Neural progenitor cell (in vitro differentiated cells): ENCODE measurements around the gene SPTBN2. TPM values are rescaled to one million over a fixed set of nuclear protein-coding genes. Genes with fewer than 3 reads are reported as not detected.
A peak's percentile ranks its signal among the peaks of the same experiment; 100 is the strongest.

Experiments used
- DNase-seq: peaks from one replicate; pipeline ENCODE4 v3.0.0-alpha.2; 2016; ENCODE audit warnings: low spot score
- H2AFZ ChIP-seq: fragments of 200-600 bp; sonication (generic); replicated peaks from 2 replicates; pipeline ENCODE4 v1.6.1; 2016; ENCODE audit warnings: antibody characterized with exemption
- H3F3A ChIP-seq: fragments of 200-600 bp; sonication (generic); 2 replicates; pipeline ENCODE4 v1.6.1; 2016; ENCODE audit warnings: antibody characterized with exemption, low read depth
- H3K27ac ChIP-seq: fragments of 200-600 bp; sonication (generic); 2 replicates; pipeline ENCODE4 v1.5.1; 2016; ENCODE audit warnings: mild to moderate bottlenecking
- H3K27me3 ChIP-seq: fragments of 200-600 bp; sonication (generic); 2 replicates; pipeline ENCODE4 v1.6.1; 2016; ENCODE audit warnings: mild to moderate bottlenecking, moderate library complexity
- H3K36me3 ChIP-seq: fragments of 200-600 bp; sonication (generic); 2 replicates; pipeline ENCODE4 v1.5.1; 2016
- H3K4me1 ChIP-seq: fragments of 200-600 bp; sonication (generic); 2 replicates; pipeline ENCODE4 v1.6.1; 2016; ENCODE audit warnings: mixed run types
- H3K4me2 ChIP-seq: fragments of 200-600 bp; sonication (generic); 2 replicates; pipeline ENCODE4 v1.6.1; 2016
- H3K4me3 ChIP-seq: fragments of 200-600 bp; sonication (generic); 2 replicates; pipeline ENCODE4 v1.5.1; 2016
- H3K79me2 ChIP-seq: fragments of 200-600 bp; sonication (generic); 2 replicates; pipeline ENCODE4 v1.6.1; 2016; ENCODE audit warnings: low read depth
- H3K9ac ChIP-seq: fragments of 200-600 bp; sonication (generic); 2 replicates; pipeline ENCODE4 v1.6.1; 2016
- H3K9me3 ChIP-seq: fragments of 200-600 bp; sonication (generic); 2 replicates; pipeline ENCODE4 v1.5.1; 2016; ENCODE audit warnings: low read depth
- H4K20me1 ChIP-seq: fragments of 200-600 bp; sonication (generic); 2 replicates; pipeline ENCODE4 v1.6.1; 2016; ENCODE audit warnings: low read depth
- H3K27ac Mint-ChIP-seq: 3 replicates; pipeline ENCODE4 v1.8.0; 2021; ENCODE audit warnings: mixed read lengths
- H3K27me3 Mint-ChIP-seq: 2 replicates; pipeline ENCODE4 v1.8.0; 2022; ENCODE audit warnings: low read depth, mild to moderate bottlenecking, inconsistent platforms, moderate library complexity, mixed read lengths; ENCODE audit not compliant: insufficient read depth
- H3K36me3 Mint-ChIP-seq: 3 replicates; pipeline ENCODE4 v1.8.0; 2021; ENCODE audit warnings: mixed read lengths
- H3K4me1 Mint-ChIP-seq: 3 replicates; pipeline ENCODE4 v1.8.0; 2021; ENCODE audit warnings: mixed read lengths
- H3K4me3 Mint-ChIP-seq: 3 replicates; pipeline ENCODE4 v1.8.0; 2021; ENCODE audit warnings: mild to moderate bottlenecking, moderate library complexity, mixed read lengths
- H3K9me3 Mint-ChIP-seq: 3 replicates; pipeline ENCODE4 v1.8.0; 2020; ENCODE audit warnings: mixed read lengths
- EZH2 ChIP-seq: fragments of 200-600 bp; sonication (generic); IDR thresholded peaks from 2 replicates; pipeline ENCODE4 v1.6.1; 2017; ENCODE audit warnings: antibody characterized with exemption, mild to moderate bottlenecking, moderate library complexity
- EZH2phosphoT487 ChIP-seq: fragments of 200-600 bp; sonication (generic); IDR thresholded peaks from 2 replicates; pipeline ENCODE4 v1.6.1; 2017; ENCODE audit warnings: antibody characterized with exemption
- total RNA-seq: library from RNA; depleted of rRNA; stranded (reverse); fragments of >200 nt; gene quantifications from 2 replicates; pipeline ENCODE4 v1.2.3, GENCODE V29; 2015; ENCODE audit warnings: low replicate concordance
- TF ChIP-seq, protein P1 (sequence below): fragments of 200-600 bp; sonication (generic); IDR thresholded peaks from 2 replicates; pipeline ENCODE4 v1.5.1; 2017; ENCODE audit warnings: antibody characterized with exemption, mild to moderate bottlenecking

SPTBN2 gene
- total RNA-seq, 1 donor from 2014 or later: 14.5 TPM

DNA sequence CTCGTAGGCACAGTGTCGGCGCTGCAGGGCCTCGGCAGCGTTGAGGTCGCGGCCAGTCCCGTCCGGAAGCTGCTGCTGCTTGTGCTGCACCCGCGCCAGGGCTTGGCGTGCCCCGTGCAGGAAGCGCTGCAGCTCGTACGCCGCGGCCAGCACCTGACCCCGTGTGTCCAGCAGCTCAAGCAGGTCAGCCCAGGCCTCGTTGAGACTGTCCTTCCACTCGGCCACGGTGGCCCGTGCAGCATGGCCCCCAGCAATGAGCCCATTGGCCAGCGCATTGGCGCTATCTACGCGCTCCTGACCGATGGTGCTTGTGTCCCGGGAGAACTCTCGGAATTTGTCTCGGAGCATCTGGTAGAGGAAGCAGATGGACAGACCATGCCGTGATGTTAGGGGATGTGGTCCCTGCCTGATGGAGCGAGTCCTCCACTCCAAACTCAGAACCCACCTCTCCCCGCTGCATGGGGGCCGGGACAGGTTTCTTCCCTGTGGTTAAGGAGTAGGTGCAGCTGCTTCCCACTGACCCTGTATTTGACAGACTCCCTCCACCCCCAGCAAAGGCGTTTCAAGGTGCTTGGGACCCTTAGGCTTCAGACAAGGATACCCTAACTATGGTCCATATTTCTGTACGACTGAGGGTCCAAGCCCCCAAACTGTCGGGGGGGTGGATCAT is 37.6 kb downstream of the SPTBN2 start:
- no peaks in the 10 kb centered on the region for H3K79me2 ChIP-seq
- H3F3A ChIP-seq: peaks cover 6% of the 10 kb centered on the region
- no peaks in the 10 kb centered on the region for H3K9me3 ChIP-seq
- no peaks in the 10 kb centered on the region for H4K20me1 ChIP-seq
- no peaks in the 10 kb centered on the region for H3K36me3 ChIP-seq
- DNase-seq: no peak
- Mint-ChIP-seq H3K9me3 (no peaks in the 10 kb centered on the region), H3K4me1 (peaks cover 3% of the 10 kb centered on the region), H3K27ac (no peak overlapping the region), H3K36me3 (peaks cover 6% of the 10 kb centered on the region), H3K4me3 (peak overlapping the region; percentile 41), H3K27me3 (peaks cover 12% of the 10 kb centered on the region)
- H3K27me3 ChIP-seq: no peaks in the 10 kb centered on the region
- TF ChIP-seq, protein P1, sequence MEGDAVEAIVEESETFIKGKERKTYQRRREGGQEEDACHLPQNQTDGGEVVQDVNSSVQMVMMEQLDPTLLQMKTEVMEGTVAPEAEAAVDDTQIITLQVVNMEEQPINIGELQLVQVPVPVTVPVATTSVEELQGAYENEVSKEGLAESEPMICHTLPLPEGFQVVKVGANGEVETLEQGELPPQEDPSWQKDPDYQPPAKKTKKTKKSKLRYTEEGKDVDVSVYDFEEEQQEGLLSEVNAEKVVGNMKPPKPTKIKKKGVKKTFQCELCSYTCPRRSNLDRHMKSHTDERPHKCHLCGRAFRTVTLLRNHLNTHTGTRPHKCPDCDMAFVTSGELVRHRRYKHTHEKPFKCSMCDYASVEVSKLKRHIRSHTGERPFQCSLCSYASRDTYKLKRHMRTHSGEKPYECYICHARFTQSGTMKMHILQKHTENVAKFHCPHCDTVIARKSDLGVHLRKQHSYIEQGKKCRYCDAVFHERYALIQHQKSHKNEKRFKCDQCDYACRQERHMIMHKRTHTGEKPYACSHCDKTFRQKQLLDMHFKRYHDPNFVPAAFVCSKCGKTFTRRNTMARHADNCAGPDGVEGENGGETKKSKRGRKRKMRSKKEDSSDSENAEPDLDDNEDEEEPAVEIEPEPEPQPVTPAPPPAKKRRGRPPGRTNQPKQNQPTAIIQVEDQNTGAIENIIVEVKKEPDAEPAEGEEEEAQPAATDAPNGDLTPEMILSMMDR: no peak
- TF ChIP-seq EZH2 (no peak), EZH2phosphoT487 (no peak)
- H3K4me2 ChIP-seq: no peak overlapping the region
- no peak overlapping the region for H3K9ac ChIP-seq
- H3K4me1 ChIP-seq: no peaks in the 10 kb centered on the region
- no peak overlapping the region for H3K4me3 ChIP-seq
- no peak overlapping the region for H3K27ac ChIP-seq
- no peak overlapping the region for H2AFZ ChIP-seq

DNA sequence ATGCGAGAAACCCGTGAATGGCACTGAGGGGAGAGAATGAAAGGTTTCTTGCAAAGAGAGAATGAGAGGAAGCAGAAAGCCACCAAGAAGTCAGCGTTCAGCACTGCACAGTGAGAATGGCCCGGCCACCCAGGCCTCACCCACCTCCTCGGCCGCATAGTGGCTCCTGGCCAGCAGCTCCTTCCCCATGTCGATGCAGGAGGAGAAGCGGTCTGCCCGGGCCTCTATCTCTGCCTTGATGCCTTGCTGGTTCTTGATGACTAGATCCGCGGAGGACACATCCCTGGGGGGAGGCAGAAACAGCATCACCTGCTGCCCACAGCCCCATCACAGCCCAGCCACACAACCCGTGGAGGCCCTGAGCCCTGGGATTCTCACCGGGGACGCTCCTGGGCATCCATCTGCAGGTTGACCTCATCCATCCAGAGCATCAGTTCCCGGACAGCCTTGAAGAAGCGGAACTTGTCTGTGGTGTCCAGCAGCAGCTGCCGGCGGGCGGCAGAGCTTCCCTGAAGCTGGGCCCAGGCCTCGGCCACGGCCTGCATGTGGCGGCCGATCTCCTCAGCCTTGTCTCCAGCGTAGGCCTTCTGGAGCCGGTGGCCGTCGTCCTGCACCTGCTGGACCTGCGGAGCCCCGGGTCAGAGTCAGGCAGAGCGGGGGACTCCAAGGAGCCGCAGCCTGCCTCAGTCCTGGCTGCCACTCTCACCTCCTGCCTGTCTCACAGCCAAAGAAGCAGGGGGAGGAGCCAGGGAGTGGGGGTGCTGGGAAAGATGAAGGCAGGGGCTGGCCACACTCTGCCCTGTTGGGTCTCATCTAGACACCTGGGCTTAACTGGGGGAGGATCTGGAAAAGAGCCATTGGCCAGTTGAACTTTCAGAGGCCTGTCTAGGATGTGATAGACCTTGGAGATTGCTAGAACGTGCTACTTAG is 39.1 kb downstream of the SPTBN2 start:
- DNase-seq: no peak
- no peak overlapping the region for H3K4me3 ChIP-seq
- peaks cover under 1% of the 10 kb centered on the region for H3F3A ChIP-seq
- no peak overlapping the region for H3K27ac ChIP-seq
- Mint-ChIP-seq H3K36me3 (peaks cover 9% of the 10 kb centered on the region), H3K4me1 (no peaks in the 10 kb centered on the region), H3K27me3 (peaks cover 14% of the 10 kb centered on the region), H3K27ac (no peak overlapping the region), H3K4me3 (no peak overlapping the region), H3K9me3 (no peaks in the 10 kb centered on the region)
- no peaks in the 10 kb centered on the region for H3K79me2 ChIP-seq
- H3K27me3 ChIP-seq: no peaks in the 10 kb centered on the region
- H3K36me3 ChIP-seq: no peaks in the 10 kb centered on the region
- H2AFZ ChIP-seq: no peak overlapping the region
- H3K9me3 ChIP-seq: no peaks in the 10 kb centered on the region
- no peak overlapping the region for H3K4me2 ChIP-seq
- H4K20me1 ChIP-seq: no peaks in the 10 kb centered on the region
- H3K9ac ChIP-seq: no peak overlapping the region
- TF ChIP-seq EZH2: no peak
- TF ChIP-seq, protein P1: no peak
- no peak for TF ChIP-seq EZH2phosphoT487
- no peaks in the 10 kb centered on the region for H3K4me1 ChIP-seq

DNA sequence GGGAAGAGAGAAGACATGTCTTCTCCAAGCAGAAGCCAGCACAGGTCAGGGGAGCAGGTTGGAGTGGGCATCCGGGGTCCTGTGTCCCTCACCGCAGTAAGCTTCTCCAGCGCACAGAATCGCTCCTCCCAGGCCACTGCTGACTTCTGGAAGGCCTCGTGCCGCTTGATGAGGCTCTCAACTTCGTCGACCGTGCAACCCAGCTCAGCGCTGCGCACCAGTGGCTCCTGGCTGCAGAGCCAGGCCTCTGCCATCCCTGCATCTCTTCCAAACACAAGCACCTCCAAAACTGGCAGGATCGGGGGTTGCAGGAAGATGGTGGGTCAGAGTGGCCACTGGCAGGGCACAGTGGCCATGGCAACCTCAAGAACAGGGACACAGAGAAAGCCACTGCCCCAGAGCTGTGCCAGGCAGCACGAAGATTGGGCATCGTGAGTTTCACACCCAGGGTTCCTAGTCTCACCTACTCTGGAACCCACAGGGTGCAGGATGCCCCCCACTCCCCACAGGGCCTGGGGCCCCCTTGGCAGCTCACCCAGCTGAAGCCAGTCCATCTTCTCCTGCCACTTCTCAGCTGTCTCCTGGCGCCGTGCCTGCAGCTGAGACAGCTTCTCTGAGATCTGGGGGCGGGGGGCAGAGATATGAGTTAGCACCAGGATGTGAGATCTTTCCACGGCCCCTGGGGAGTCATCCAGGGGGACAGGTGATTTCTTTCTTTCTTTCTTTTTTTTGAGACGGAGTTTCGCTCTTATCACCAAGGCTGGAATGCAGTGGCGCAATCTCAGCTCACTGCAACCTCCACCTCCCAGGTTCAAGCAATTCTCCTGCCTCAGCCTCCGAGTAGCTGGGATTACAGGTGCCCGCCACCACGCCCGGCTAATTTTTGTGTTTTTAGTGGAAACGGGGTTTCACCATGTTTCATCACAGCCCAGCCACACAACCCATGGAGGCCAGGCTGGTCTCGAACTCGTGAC is 40.2 kb downstream of the SPTBN2 start:
- Mint-ChIP-seq H3K4me3 (no peak overlapping the region), H3K4me1 (no peaks in the 10 kb centered on the region), H3K36me3 (peaks cover 10% of the 10 kb centered on the region), H3K9me3 (no peaks in the 10 kb centered on the region), H3K27ac (peak overlapping the region; percentile 61), H3K27me3 (peaks cover 12% of the 10 kb centered on the region)
- Histone ChIP-seq H3K9ac (no peak overlapping the region), H3K27ac (no peak overlapping the region), H3K9me3 (no peaks in the 10 kb centered on the region), H3K36me3 (no peaks in the 10 kb centered on the region), H2AFZ (no peak overlapping the region), H3K79me2 (no peaks in the 10 kb centered on the region), H3K4me3 (no peak overlapping the region), H4K20me1 (no peaks in the 10 kb centered on the region), H3K4me2 (no peak overlapping the region), H3F3A (no peaks in the 10 kb centered on the region), H3K4me1 (no peaks in the 10 kb centered on the region), H3K27me3 (no peaks in the 10 kb centered on the region)
- DNase-seq: no peak
- TF ChIP-seq, protein P1: no peak
- TF ChIP-seq EZH2: no peak
- no peak for TF ChIP-seq EZH2phosphoT487
